Kidney epithelial cell (primary cell): Measurements from ENCODE around the gene KCNQ4. TPM values are rescaled to one million over a fixed set of nuclear protein-coding genes. Genes with fewer than 3 reads are reported as not detected.

Source experiments
- DNase-seq: peaks from one replicate; pipeline ENCODE4 v3.0.0-alpha.2; 2010; ENCODE audit warnings: low read depth
- H3K27me3 ChIP-seq: 2 replicates; pipeline ENCODE4 v1.6.0; 2011; ENCODE audit warnings: low read length; ENCODE audit not compliant: control insufficient read depth, insufficient read depth
- H3K36me3 ChIP-seq: 2 replicates; pipeline ENCODE4 v1.5.1; 2011; ENCODE audit warnings: low read length; ENCODE audit not compliant: control insufficient read depth, insufficient read depth
- H3K4me3 ChIP-seq: 2 replicates; pipeline ENCODE4 v1.5.1; 2011; ENCODE audit warnings: low read depth, mild to moderate bottlenecking, control low read depth, low read length
- CTCF ChIP-seq: IDR thresholded peaks from 2 replicates; pipeline ENCODE4 v1.5.1; 2011; ENCODE audit warnings: mild to moderate bottlenecking, moderate library complexity, low read length, control low read depth, inconsistent platforms; ENCODE audit not compliant: insufficient read depth, poor library complexity, severe bottlenecking
- total RNA-seq: library from RNA; depleted of rRNA; stranded (reverse); fragments of >200 nt; gene quantifications from 2 replicates; pipeline ENCODE4 v1.2.3, GENCODE V29; 2015

The KCNQ4 gene
- total RNA-seq, 1 donor from 2014 or later, result 2.8 TPM

DNA sequence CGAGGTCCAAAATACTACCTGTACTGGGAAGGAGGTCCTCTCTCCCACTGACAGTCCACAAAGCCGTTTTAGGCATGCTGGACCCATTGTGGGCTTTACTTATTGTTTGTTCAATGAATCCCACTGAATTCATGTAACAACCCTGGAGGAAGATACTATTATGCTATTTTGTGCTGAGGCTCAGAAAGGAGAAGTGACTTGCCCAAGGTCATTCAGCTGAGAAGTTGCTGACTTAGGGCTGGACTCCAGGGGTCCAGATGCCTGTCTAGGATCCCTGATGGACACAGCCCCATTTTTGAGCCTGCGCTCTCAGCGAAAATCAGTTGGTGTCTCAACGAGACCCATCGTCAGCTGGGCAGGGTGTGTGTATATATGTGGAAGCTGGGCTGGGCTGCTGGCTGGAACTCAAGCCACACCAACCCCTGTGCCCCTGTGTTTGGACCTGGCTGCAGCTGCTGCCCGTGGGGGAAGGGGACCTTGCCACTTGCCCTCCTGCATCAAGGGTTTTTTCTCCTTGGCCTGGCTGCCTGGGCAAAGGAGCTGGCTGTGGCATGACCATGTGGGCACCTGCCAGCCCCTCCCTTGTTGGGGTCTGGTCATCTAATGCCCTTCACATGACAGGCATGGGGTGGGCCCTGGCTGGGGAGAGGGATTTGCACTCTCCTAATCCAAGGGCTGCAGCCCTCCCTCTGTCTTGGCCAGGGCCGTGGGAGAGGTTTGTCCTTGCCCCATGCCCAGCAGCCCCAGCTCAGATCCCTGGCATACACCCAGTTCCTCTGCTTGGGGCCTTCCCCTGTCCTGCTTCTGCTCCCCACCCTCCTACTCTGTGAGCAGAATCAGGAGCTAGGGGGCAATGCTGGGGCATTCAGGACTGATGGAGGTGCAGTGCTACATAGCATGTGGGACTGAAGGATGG is 15.0 kb downstream of the KCNQ4 start:
- Histone ChIP-seq H3K27me3 (no peaks in the 10 kb centered on the region), H3K36me3 (no peaks in the 10 kb centered on the region), H3K4me3 (no peak overlapping the region)
- TF ChIP-seq CTCF, result no peak
- no peak for DNase-seq

GRCh38 chr1:40799351-40799867 is 15.8 kb downstream of the KCNQ4 start:
- TF ChIP-seq CTCF, result no peak
- DNase-seq, result no peak
- Histone ChIP-seq H3K4me3 (no peak overlapping the region), H3K36me3 (no peaks in the 10 kb centered on the region), H3K27me3 (no peaks in the 10 kb centered on the region)

DNA sequence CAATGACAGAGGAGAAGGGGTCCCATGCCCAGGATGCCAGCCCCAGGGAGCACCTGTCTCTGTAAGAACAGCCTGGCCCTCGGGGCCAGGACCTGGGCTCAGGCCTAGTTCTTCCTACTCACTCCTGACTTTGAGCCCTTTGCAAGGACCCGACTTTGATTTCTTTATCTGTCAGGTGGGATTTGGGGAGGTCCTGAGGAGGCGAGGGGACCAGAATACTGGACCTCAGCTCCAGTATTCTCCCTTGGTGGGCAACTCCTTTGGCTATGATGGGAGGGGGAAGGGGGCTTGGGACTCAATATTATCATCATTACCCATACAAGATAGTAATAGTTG is 18.1 kb downstream of the KCNQ4 start:
- TF ChIP-seq CTCF, result no peak
- no peak for DNase-seq
- Histone ChIP-seq H3K27me3 (no peaks in the 10 kb centered on the region), H3K4me3 (no peak overlapping the region), H3K36me3 (no peaks in the 10 kb centered on the region)

GRCh38 chr1:40802078-40802741 is 18.6 kb downstream of the KCNQ4 start:
- Histone ChIP-seq H3K36me3 (no peaks in the 10 kb centered on the region), H3K4me3 (no peak overlapping the region), H3K27me3 (no peaks in the 10 kb centered on the region)
- TF ChIP-seq CTCF, result no peak
- DNase-seq, result peak; percentile 35

GRCh38 chr1:40802742-40803113 is 19.1 kb downstream of the KCNQ4 start:
- H3K4me3 ChIP-seq, result no peak overlapping the region
- no peaks in the 10 kb centered on the region for H3K27me3 ChIP-seq
- TF ChIP-seq CTCF, result no peak
- H3K36me3 ChIP-seq, result no peaks in the 10 kb centered on the region
- no peak for DNase-seq

GRCh38 chr1:40803447-40803846 is 19.9 kb downstream of the KCNQ4 start:
- Histone ChIP-seq H3K36me3 (no peaks in the 10 kb centered on the region), H3K4me3 (no peak overlapping the region), H3K27me3 (no peaks in the 10 kb centered on the region)
- TF ChIP-seq CTCF, result no peak
- DNase-seq, result no peak
